Measurements from ENCODE around the gene PDGFC.

The PDGFC gene, protein sequence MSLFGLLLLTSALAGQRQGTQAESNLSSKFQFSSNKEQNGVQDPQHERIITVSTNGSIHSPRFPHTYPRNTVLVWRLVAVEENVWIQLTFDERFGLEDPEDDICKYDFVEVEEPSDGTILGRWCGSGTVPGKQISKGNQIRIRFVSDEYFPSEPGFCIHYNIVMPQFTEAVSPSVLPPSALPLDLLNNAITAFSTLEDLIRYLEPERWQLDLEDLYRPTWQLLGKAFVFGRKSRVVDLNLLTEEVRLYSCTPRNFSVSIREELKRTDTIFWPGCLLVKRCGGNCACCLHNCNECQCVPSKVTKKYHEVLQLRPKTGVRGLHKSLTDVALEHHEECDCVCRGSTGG

DNA sequence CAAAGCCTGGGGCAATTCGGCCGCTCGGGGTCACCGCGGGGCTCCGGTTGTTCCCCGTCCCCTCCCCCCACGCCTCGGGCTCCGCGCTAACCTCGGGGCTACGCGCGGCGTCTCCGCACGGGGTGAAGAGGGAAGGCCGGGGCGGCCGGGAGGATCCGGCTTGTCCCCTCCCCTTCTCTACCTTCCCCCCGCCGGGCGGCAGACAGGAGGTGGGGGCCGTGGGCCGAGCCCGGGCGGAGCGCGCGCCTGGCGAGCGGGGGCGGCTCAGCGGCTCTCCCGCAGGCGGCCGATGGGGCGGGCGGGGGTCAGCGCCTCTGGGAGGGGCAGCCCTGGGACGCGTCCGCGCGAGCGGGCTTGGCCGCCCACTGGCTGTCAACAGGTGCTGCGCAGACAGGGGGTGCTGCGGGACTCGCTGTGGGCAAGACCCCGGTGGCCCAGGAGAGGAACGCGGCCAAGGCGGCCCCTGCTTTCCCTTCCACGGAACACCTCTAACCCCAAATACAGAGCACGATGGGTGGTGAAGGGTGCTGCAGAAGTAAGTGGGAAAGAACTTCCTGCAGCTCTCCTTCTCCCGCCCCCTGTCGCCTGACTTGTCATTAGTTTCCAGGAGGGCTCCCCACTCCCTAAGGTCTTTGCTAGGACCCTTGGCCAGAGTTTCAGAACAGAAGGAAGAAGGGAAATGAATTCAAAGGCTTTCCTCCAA, at the start of gene PDGFC:
TSS of gene PDGFC (minus strand) at position 124 of the 703 bp plus-strand sequence. CDS start 896 bp downstream, outside the sequence.
- DNase-seq, result no peak

- no peak for DNase-seq
Measured at GRCh38 chr4:157020882-157021281, 49.3 kb upstream of the PDGFC start.

GRCh38 chr4:157018920-157019490, 47.4 kb upstream of the PDGFC start:
- DNase-seq, result no peak

GRCh38 chr4:157014621-157015591, 43.3 kb upstream of the PDGFC start:
- DNase-seq, result no peak

- DNase-seq, result no peak
Measured at GRCh38 chr4:157013656-157014055, 42.1 kb upstream of the PDGFC start.

GRCh38 chr4:157012781-157013180, 41.2 kb upstream of the PDGFC start:
- no peak for DNase-seq

GRCh38 chr4:157012296-157012695, 40.7 kb upstream of the PDGFC start:
- DNase-seq, result no peak

DNA sequence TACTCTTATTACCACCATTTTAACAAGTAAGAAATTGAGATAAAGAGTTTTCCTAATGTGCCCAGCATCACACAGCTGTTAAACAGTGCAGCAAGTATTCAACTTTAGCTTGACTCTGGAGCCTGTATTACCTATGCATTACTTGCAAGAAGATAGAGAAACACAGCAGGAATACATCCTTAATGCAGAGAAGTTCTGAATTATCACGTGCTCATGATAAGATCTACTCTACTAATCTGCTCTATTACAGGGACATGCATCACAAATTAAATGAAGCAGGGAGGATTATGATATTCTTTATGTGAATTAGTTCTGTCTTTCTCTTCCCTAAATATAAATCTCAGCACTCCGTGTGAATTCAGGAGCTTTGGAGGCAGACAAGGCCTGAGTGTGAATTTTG, 39.0 kb upstream of the PDGFC start:
- DNase-seq, result no peak

DNA sequence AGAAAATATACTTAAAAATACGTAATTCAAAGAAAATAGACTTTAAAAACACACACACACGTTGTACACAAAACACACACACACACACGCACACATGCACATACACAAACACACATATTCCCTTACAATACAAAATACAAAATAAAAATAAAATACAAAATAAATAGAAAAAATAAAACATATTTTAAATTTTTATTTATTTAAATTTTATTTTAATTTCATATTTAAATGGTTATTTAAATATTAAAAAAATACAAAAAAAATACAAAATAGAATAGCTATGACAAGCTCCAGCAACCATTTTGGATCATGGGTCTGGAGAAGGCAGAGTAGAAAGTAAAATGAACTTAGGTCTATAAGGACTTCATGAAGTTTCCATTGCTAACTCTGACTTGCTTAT, 34.2 kb upstream of the PDGFC start:
- no peak for DNase-seq

DNA sequence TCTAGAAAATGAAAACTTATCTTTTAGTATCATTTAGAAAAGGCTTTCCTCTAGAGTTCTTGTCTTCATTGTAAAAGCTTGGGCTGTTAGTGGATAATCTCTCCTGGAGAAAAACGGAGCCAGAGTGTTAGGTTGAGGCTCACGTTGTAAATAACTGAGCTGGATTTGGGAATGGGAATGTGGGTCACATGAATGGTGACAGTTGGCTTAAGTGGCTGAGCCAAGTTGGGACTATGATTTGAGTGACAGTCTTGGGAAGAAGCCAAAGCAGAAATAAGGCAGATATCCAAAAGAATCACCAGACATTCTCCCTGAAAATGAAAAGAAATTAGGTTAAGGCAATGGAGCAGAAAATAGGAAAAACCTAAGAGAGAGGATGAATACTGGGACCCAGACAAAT, 33.6 kb upstream of the PDGFC start:
- no peak for DNase-seq

DNA sequence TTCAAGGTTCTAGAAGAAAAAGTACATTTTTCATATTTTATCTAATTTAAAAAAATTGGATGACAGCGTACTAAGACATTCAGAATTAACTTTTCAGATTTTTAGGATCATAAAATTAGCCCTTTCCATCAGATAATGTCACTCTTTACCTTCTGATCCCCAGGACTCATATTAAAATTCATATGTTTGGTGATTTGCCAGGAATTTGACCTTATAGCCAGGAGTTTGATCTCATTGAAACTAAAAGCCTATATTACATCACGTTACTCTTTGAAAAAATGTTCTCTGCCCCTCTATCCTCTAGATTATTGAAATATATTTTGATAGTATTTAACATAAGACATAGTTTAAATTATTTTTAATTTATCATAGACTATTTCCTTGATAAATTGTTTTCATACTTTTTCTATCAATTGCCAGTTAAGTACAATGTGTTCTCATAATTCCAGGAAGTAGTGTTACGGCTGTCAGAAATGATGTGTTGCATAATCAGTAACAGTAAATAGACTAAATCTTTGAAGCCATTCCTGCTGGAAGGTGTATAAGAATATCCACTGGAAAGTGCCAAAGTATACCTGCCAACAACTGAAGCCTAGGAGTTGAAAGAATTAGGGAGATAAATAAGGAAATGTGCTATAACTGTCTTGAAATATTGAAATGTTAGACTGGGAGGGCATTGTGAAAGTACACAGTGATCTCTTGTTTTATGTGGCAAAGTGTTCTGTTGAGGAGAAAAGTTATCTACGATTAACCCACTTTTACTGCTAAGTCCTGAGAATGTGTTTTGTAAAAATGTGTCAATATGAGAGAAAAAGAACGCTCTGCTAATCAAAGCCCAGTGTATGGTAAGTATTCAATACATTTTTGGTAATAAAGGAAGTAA, 32.9 kb upstream of the PDGFC start:
- no peak for DNase-seq

GRCh38 chr4:156999175-156999517, 27.5 kb upstream of the PDGFC start:
- DNase-seq, result no peak

DNA sequence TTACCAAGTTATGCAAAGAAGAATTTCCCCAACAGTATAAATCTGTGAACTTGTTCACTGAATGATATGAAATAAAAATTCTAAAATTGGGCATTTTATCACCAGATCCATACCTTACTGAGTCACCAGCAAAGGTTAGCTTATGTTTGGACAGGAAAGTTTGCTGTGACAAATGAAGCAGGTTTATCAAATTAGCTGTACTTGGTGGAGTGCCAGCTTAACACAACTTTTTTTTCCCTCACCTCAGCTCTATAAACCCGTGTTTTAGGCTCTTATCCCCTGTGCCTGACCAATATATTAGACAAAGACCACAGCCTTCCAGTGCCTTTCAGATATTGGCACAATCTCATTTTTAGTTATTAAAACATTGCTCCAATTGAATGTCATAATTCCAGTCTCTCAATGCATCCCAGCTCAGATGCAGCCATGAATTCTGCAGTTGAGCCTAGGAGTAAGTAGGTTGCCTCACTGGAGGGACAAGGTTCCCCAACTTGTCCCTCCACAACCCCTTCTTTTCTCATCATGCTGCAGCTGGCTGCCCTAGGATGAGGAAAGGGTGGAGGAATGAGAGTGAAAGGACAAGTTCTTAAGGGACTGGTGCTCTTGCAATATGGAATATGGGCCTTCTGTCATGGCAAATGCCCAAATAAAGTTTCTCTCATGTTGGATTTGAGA, 27.0 kb upstream of the PDGFC start:
- DNase-seq, result no peak

GRCh38 chr4:156992943-156993342, 21.3 kb upstream of the PDGFC start:
- DNase-seq, result no peak

DNA sequence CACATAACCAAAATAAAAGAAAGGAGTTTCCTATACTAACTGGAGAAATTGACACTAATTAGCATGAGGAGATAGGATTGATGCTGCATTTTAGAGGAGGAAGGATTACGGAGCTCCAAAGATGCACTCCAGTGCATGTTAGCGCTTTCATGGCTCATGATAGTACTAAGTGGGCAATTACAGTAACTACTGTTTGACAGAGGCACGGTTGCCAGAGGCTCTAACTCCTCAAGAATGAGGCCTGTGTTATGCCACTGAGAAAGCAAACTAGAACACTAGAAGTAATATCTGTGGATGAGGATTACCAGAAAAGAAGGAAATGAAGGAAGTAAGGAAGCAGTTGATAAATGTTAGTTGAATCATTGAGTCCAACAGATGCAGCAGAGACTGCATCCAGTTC, 19.6 kb upstream of the PDGFC start:
- no peak for DNase-seq

- DNase-seq, result no peak
Measured at GRCh38 chr4:156983366-156983765, 11.8 kb upstream of the PDGFC start.

DNA sequence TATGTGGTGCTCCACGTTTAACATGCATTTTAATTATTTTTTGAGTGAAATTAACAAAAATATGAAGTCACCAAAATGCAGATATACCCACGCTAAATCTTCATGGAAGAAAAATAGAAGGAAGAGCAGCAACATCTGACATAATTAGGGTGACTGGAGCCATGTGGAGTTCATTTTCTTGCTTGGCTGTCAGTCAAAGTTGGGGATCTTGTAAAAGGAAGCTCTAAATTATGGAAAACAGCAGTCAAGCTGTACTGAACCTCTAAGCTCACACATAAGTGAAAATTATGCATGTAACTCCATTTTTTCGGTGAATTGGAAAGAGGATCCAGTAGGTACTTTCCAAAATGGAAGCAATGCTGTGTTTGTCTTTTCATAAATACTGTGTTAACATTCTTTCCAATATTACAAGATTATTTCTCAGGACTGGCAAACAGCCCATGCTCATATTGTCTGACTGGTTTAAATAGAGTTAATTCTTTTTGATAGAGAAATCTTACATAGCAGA, 9.7 kb upstream of the PDGFC start:
- no peak for DNase-seq

GRCh38 chr4:156977435-156978160, 6.0 kb upstream of the PDGFC start:
- no peak for DNase-seq

- DNase-seq, result no peak
Measured at GRCh38 chr4:156976147-156976546, 4.5 kb upstream of the PDGFC start.

DNA sequence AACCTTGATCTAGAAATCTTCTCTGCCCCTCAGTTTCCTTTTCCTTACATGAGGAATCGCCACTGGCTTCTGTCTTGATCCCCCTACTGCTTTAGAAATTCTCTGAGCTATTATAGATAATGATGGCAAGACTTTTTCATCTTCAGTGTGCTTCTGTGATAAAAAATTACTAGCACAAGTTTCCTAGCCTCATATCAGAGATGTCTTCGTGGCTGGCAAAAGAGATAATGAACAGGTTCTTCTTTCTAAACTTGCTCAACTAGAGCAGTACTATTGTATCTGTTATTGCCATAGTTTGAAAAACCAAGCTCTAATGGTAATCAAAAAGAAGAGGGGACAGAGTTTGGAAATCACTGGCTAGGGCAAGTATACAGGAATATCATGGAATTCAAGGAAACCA, 4.1 kb upstream of the PDGFC start:
- DNase-seq, result no peak

DNA sequence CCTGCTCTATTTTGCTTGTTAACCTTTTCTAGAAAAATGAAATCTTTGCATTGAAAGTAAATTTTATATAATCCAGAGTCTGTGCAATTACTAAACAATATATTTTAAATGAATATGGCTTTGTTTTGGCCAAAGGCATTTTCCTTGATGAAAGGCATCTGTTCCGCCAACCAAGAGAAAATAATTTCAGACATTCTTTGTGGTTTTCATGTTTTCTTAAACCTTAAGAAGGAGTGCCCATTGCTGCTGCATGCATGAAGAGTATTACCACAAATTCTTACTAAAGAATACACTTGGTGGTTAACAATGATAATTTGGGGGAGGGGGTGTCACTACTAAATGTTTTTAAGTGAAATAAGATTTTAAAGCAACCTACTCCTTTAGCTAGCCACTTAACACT, 2.7 kb upstream of the PDGFC start:
- DNase-seq, result no peak
